Keratinocyte (primary cell): Measurements from ENCODE around the gene GMPR2. TPM values are rescaled to one million over a fixed set of nuclear protein-coding genes. Genes with fewer than 3 reads are reported as not detected.
"Not testable (repeated sequence)": the region's sequence is repeated elsewhere in the genome, so short reads cannot be mapped to it uniquely, and the experiment has no call there.

Experiments used
- DNase-seq: peaks from one replicate; pipeline ENCODE4 v3.0.0-alpha.2; 2011; ENCODE audit warnings: low read depth, missing footprints, low spot score
- FAIRE-seq: peaks from 2 replicates; lab custom pipeline; 2011; peaks lifted over from hg19 to GRCh38; lab: Jason Lieb, UNC
- H2AFZ ChIP-seq: 2 replicates; pipeline ENCODE4 v1.6.0; 2012; ENCODE audit warnings: low read length, control low read depth, inconsistent platforms; ENCODE audit not compliant: control insufficient read depth
- H3K27ac ChIP-seq: 2 replicates; pipeline ENCODE4 v1.5.1; 2011; ENCODE audit warnings: low read length; ENCODE audit not compliant: control insufficient read depth, insufficient read depth
- H3K27me3 ChIP-seq: 3 replicates; pipeline ENCODE4 v1.6.0; 2011; ENCODE audit warnings: low read length; ENCODE audit not compliant: control insufficient read depth, insufficient read depth; ENCODE audit errors: extremely low read depth
- H3K36me3 ChIP-seq, 2 experiments: 2 replicates in 1 of 2; 3 replicates in 1 of 2; pipeline ENCODE4 v1.5.1; 2011; ENCODE audit warnings: low read length in 2 of 2, mild to moderate bottlenecking in 1 of 2; ENCODE audit not compliant: control insufficient read depth in 2 of 2, insufficient read depth in 2 of 2; ENCODE audit errors: extremely low read depth in 1 of 2
- H3K4me1 ChIP-seq: 3 replicates; pipeline ENCODE4 v1.5.1; 2011; ENCODE audit warnings: low read length; ENCODE audit not compliant: control insufficient read depth, insufficient read depth; ENCODE audit errors: extremely low read depth
- H3K4me2 ChIP-seq: 3 replicates; pipeline ENCODE4 v1.6.0; 2011; ENCODE audit warnings: low read depth, low read length; ENCODE audit not compliant: control insufficient read depth, insufficient read depth; ENCODE audit errors: extremely low read depth
- H3K4me3 ChIP-seq, 3 experiments: fragments of 200-600 bp in 1 of 3; sonication (generic) in 1 of 3; 2 replicates in 2 of 3; 3 replicates in 1 of 3; pipeline ENCODE4 v1.5.1; 2011 to 2016; ENCODE audit warnings: low read length in 3 of 3, mild to moderate bottlenecking in 3 of 3, control low read depth in 2 of 3, inconsistent platforms in 1 of 3, low read depth in 1 of 3, mixed read lengths in 1 of 3, mixed run types in 1 of 3, moderate library complexity in 1 of 3; ENCODE audit not compliant: control insufficient read depth in 2 of 3, insufficient read depth in 2 of 3; ENCODE audit errors: extremely low read depth in 1 of 3
- H3K79me2 ChIP-seq: 2 replicates; pipeline ENCODE4 v1.6.0; 2012; ENCODE audit warnings: low read length; ENCODE audit not compliant: control insufficient read depth, insufficient read depth
- H3K9ac ChIP-seq: 3 replicates; pipeline ENCODE4 v1.6.0; 2011; ENCODE audit warnings: low read length; ENCODE audit not compliant: control insufficient read depth, insufficient read depth; ENCODE audit errors: extremely low read depth
- H3K9me1 ChIP-seq: 3 replicates; pipeline ENCODE4 v1.6.0; 2011; ENCODE audit warnings: low read length; ENCODE audit not compliant: control insufficient read depth, insufficient read depth; ENCODE audit errors: extremely low read depth
- H3K9me3 ChIP-seq: 2 replicates; pipeline ENCODE4 v1.5.1; 2012; ENCODE audit warnings: low read depth, low read length; ENCODE audit not compliant: control insufficient read depth
- H4K20me1 ChIP-seq: 3 replicates; pipeline ENCODE4 v1.6.0; 2011; ENCODE audit warnings: low read length; ENCODE audit not compliant: control insufficient read depth, insufficient read depth; ENCODE audit errors: extremely low read depth
- CTCF ChIP-seq, 3 experiments: IDR thresholded peaks in 1 of 3; conservative IDR thresholded peaks in 1 of 3; optimal IDR thresholded peaks in 1 of 3; 2 replicates in 2 of 3; 3 replicates in 1 of 3; pipeline versions ENCODE3 to v1.5.1; 2011; ENCODE audit warnings: low read length in 3 of 3, mild to moderate bottlenecking in 3 of 3, moderate library complexity in 2 of 3, control low read depth in 1 of 3, inconsistent platforms in 1 of 3; ENCODE audit not compliant: insufficient read depth in 2 of 3; ENCODE audit errors: extremely low read depth in 1 of 3
- EZH2 ChIP-seq: IDR thresholded peaks from one replicate; pipeline ENCODE4 v1.6.1; 2012; ENCODE audit warnings: inconsistent platforms, mild to moderate bottlenecking, low read length, moderate library complexity
- dilution Hi-C: fragments of 300-500 bp; cut with MboI; formaldehyde crosslinking; loops from one replicate; pipeline ENCODE4 v1.7.0; 2020; ENCODE audit warnings: low sequenced_read_pairs; ENCODE audit not compliant: extremely low pct_ligation_motif_present
- polyA plus RNA-seq, 5 experiments: library from polyadenylated mRNA; depleted of rRNA in 3 of 5; stranded (reverse) in 3 of 5; stranded (forward) in 1 of 5; unstranded in 1 of 5; fragments of >200 nt; gene quantifications; 1 replicate in 1 of 5; 2 replicates in 3 of 5; 3 replicates in 1 of 5; pipeline versions ENCODE4 v1.2.1 to v1.2.3, GENCODE V29; 2011 to 2012; ENCODE audit warnings: missing spikeins in 2 of 5, low read depth in 1 of 5, low replicate concordance in 1 of 5

GMPR2 gene
- polyA plus RNA-seq, 1 donor (not counting 4 experiments of a cell fraction or from before 2014, with no cell fraction given): 84.6 TPM

GRCh38 chr14:24219080-24219479 lies 13.6 kb upstream of the GMPR2 start:
- no peaks in the 10 kb centered on the region for H3K27me3 ChIP-seq
- no peaks in the 10 kb centered on the region for H4K20me1 ChIP-seq
- H3K4me1 ChIP-seq: peaks cover 7% of the 10 kb centered on the region
- no peak for DNase-seq
- H3K9me3 ChIP-seq: no peaks in the 10 kb centered on the region
- no peak overlapping the region for H3K4me2 ChIP-seq
- H3K36me3 ChIP-seq: peaks cover 6 to 10% of the 10 kb centered on the region in 2 experiments
- no peak overlapping the region for H3K4me3 ChIP-seq
- no peak overlapping the region for H3K9ac ChIP-seq
- dilution Hi-C loops: no loop called here
- peaks cover 51% of the 10 kb centered on the region for H3K79me2 ChIP-seq
- no peak for TF ChIP-seq EZH2
- FAIRE-seq: no peak
- no peak overlapping the region for H3K27ac ChIP-seq
- H3K9me1 ChIP-seq: no peaks in the 10 kb centered on the region
- H2AFZ ChIP-seq: no peak overlapping the region

GRCh38 chr14:24219521-24219920 lies 13.2 kb upstream of the GMPR2 start:
- peaks cover 6 to 9% of the 10 kb centered on the region in 2 experiments for H3K36me3 ChIP-seq
- H3K27me3 ChIP-seq: no peaks in the 10 kb centered on the region
- no peaks in the 10 kb centered on the region for H4K20me1 ChIP-seq
- no peak overlapping the region for H3K27ac ChIP-seq
- no peaks in the 10 kb centered on the region for H3K9me3 ChIP-seq
- dilution Hi-C loops: no loop called here
- DNase-seq (no peak), FAIRE-seq (no peak)
- H3K4me1 ChIP-seq: peaks cover 10% of the 10 kb centered on the region
- peaks cover 51% of the 10 kb centered on the region for H3K79me2 ChIP-seq
- no peaks in the 10 kb centered on the region for H3K9me1 ChIP-seq
- no peak overlapping the region for H3K9ac ChIP-seq
- H3K4me2 ChIP-seq: no peak overlapping the region
- TF ChIP-seq CTCF (optimal IDR thresholded peaks at IDR 0.05 in 1 of 3, IDR thresholded peaks at IDR 0.05 in 1 of 3, conservative IDR thresholded peaks at IDR 0.05 in 1 of 3; ENCODE audit: extremely low read depth in 1 of 3, insufficient read depth in 2 of 3, low read length in 3 of 3): no peak
- no peak for TF ChIP-seq EZH2
- no peak overlapping the region for H3K4me3 ChIP-seq
- H2AFZ ChIP-seq: no peak overlapping the region

GRCh38 chr14:24222987-24223386 lies 9.7 kb upstream of the GMPR2 start:
- H3K4me1 ChIP-seq: peaks cover 18% of the 10 kb centered on the region
- H3K9ac ChIP-seq, H3K27me3 ChIP-seq, H2AFZ ChIP-seq, H4K20me1 ChIP-seq, dilution Hi-C loops, DNase-seq, H3K4me3 ChIP-seq, H3K4me2 ChIP-seq, H3K9me1 ChIP-seq, H3K9me3 ChIP-seq, H3K27ac ChIP-seq, H3K36me3 ChIP-seq, FAIRE-seq: not testable (repeated sequence)
- H3K79me2 ChIP-seq: peaks cover 75% of the 10 kb centered on the region
